GM12872 (cell line): ENCODE measurements around the gene FGF12.

Experiments used
- TF ChIP-seq, protein P1 (sequence below): IDR thresholded peaks from 3 replicates; pipeline ENCODE4 v1.5.1; 2011; ENCODE audit warnings: low read depth, mild to moderate bottlenecking, low read length, moderate library complexity; ENCODE audit not compliant: insufficient read depth

The FGF12 gene

DNA sequence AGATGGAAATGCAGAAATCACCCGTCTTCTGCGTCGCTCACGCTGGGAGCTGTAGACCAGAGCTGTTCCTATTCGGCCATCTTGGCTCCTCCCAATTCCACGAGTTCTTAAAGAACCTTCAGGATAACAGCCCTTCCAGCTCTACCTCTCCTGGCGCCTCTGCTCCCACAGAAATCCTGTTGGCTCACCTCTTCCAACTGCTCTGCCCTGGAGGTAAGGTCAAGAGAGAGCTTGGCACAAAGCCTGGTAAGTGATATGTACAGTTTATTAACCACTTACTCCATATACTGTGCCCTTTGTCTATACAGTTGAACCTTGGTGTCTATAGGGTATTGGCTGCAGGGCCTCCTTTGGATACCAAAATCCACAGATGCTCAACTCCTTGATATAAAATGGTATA is 17.8 kb upstream of the FGF12 start:
- TF ChIP-seq, protein P1, sequence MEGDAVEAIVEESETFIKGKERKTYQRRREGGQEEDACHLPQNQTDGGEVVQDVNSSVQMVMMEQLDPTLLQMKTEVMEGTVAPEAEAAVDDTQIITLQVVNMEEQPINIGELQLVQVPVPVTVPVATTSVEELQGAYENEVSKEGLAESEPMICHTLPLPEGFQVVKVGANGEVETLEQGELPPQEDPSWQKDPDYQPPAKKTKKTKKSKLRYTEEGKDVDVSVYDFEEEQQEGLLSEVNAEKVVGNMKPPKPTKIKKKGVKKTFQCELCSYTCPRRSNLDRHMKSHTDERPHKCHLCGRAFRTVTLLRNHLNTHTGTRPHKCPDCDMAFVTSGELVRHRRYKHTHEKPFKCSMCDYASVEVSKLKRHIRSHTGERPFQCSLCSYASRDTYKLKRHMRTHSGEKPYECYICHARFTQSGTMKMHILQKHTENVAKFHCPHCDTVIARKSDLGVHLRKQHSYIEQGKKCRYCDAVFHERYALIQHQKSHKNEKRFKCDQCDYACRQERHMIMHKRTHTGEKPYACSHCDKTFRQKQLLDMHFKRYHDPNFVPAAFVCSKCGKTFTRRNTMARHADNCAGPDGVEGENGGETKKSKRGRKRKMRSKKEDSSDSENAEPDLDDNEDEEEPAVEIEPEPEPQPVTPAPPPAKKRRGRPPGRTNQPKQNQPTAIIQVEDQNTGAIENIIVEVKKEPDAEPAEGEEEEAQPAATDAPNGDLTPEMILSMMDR = no peak

DNA sequence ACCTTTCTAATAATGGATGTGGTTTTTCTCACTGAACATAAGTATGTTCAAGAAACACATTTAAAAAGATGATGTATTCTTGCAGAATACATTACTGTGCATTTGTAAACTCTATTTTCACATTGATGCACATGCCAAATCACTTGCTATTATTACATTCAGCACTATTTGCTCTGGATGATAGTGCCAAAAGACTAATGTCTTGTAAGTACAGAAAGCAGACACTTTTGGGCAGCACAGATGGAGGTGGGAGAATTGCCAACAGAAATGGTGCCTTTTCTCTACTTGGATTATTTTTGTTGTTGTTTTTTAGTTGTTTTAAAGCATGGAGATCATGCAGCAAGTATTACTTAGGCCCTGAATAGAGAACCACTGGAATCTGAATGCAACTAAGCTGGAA is 10.2 kb upstream of the FGF12 start:
- TF ChIP-seq, protein P1 = no peak

DNA sequence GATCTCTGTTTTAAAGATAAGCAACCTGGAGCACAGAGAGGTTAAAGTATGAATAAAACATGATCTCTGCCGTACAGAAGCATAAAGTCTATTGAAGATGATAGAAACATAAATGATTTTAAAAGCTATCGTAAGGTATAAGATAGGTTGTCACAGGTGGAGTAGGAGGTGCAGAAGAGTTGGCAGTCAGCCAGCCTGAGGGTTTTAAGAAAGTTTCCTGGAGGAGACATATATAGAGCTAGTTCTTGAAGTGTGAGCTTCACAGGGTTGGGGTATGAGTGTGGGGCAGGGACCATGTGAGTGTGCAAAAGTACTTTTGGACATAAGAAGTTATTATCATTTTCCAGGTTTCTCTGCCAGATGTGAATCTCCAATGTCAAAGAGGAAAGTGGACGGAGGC is 3.9 kb upstream of the FGF12 start:
- TF ChIP-seq, protein P1 = no peak

DNA sequence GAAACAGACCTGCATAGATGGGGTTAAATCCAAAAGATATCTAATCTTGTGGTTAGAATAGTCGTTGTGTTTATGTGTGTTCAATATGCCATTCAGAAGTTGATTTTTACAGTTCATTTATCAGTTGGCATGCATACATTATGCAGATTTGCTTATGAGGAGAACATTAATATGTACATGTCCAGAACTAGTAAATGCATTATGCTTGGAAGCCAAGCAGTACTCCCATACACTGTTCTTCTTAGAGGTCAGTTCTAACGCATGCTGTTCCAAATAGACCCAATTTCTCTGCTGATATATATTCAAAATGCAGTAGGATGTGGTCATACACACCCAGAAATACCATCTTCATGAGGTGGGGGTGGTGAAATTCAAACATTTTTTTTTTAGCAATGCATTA is 956 bp downstream of the FGF12 start:
- TF ChIP-seq, protein P1 = no peak

DNA sequence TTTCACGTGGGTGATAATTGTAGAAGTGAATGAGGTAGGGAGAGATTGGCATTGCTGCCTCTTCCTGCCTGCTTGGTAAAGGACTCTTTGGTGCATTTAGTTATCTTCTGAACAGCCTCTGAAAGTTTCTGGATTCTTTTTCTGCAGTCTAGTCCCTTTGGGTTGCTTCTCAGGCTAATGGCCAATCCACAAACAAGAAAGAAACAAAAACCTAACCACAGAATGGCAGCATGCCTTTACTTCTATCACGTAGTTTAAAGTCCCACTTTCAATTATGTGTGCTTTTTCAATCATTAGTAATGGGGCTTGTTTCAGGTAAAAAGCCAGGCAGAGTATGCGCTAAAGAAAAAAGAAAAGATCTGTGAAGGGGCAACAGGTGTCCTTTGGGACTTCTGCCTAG is 7.4 kb downstream of the FGF12 start:
- TF ChIP-seq, protein P1 = no peak

DNA sequence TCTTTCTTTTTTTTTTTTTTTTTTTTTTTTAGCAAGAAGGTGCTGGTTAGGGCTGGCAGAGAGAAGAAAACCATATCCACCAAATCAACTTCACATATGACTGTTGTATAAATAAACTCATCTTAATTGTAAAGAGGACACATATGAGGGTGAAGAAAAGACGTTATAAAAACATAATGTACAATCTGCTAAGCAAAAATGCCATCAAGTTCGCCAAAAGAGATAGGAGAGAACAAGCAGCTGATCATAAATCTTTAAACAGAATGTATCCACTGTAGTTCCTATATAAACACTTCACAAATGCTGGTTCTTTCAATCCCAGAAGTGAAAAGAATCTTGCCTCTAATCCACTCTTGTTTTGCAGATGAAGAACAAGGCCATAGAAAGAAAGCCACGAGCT is 9.2 kb downstream of the FGF12 start:
- TF ChIP-seq, protein P1 = no peak

DNA sequence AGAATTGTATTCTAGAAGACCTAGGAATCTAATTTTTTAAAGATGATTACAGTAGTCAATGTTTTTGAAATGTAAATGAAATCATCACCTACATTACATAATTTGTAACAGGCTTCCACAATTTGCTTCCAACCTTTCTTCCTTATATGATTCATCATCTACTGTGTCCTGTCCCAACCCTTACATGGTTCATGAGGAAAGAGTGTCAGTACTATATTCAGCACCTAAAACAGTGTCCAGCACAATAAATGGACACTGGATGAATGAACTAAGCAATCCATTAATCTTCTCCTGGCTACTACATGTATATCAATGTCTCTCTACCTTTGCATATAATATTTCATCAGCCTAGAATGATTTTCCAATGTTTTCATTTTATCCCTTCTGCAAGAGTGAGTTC is 12.2 kb downstream of the FGF12 start:
- TF ChIP-seq, protein P1 = no peak

DNA sequence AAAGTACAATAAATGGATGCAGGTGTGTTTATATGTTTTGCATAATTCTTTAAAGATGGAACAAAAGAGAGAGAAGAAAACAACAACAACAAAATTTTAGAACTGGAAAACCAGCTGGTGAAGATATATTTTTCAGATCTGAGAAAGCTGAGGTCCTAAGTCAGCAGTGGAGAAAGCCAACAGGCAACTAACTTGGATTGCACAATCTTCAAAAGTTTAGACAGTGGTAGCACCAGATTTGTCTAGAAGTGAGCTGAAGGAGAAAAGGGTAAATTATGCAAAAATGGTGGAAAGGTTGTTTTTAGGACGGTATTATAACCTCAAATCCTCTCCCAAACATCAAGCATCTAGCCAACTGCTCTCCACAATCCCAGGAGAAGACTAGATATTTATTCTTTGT is 17.0 kb downstream of the FGF12 start:
- TF ChIP-seq, protein P1 = no peak
